ENCODE data around the gene SLC25A33.
A peak's percentile ranks its signal among the peaks of the same experiment; 100 is the strongest.

SLC25A33 gene

DNA sequence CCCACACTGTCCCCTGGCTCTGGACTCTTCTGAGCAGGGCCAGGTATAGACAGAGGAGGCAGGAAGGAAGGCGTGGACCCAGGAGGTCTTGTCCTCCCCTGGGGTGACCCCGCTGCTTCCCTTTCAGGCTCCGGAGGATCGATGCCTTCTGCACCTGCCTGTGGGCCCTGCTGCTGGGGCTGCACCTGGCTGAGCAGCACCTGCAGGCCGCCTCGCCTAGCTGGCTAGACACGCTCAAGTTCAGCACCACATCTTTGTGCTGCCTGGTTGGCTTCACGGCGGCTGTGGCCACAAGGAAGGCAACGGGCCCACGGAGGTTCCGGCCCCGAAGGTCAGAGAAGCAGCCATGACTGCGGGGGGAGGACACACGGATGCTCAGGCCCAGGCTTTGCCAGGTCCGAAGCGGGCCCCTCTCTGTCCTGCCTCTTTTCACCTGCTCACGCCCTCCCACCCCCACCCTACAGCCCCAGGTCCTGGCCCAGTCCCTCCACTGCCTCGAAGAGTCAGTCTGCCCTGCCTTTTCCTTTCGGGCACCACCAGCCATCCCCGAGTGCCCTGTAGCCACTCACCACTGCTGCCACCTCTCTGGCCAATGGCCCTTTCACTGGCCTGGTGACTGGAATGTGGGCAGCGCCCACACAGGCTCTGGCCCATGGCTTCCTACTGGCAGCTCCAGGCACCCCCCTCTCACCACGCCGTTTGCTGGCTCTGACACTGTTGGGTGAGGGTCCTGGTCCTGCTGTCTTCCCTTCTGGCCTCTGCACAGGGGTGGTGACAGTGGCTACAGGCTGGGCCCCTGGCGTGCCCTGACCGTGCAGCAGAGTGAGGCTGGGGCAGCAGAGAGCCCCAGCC is 62.9 kb downstream of the SLC25A33 start:
- DNase-seq (ENCODE audit: low read depth) = no peak

DNA sequence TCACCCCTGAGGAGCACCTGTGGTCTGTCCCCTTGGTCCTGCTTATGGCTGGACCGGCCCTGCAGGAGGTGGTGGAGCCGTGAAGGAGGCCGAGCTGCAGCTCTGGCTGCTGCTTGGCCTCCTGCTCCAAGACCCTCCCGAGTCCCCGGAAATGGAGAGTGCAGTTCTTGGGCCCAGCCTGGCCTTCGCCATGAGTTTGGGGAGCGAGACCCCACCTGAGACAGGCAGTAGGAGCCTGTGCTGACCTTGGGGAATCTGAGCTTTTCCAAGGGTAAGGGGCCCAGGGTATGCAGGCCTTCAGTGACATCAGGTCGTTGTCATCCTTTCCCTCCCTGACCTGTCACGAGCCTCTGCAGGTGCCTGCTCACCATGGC is 63.5 kb downstream of the SLC25A33 start:
- DNase-seq (ENCODE audit: low read depth) = no peak

DNA sequence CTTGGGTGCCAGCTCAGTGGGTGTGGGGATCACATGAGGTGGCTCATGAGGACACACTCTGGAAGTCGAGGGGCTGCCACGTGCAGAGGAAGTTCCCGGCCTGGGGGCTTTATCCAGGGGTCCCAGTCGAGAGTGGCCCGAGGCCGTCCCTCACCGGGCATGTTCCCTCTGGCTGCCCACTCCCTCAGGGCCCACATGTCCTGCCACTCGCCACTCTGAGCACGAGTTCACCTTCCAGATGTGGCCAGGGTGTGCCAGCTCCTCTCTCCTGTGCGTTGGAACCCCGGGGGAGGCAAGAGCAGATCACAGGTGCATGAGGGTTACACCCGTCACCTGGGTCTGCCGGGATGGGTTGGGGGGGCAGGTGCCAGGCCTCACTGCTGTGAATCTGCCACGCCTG is 64.0 kb downstream of the SLC25A33 start:
- DNase-seq (ENCODE audit: low read depth) = no peak

DNA sequence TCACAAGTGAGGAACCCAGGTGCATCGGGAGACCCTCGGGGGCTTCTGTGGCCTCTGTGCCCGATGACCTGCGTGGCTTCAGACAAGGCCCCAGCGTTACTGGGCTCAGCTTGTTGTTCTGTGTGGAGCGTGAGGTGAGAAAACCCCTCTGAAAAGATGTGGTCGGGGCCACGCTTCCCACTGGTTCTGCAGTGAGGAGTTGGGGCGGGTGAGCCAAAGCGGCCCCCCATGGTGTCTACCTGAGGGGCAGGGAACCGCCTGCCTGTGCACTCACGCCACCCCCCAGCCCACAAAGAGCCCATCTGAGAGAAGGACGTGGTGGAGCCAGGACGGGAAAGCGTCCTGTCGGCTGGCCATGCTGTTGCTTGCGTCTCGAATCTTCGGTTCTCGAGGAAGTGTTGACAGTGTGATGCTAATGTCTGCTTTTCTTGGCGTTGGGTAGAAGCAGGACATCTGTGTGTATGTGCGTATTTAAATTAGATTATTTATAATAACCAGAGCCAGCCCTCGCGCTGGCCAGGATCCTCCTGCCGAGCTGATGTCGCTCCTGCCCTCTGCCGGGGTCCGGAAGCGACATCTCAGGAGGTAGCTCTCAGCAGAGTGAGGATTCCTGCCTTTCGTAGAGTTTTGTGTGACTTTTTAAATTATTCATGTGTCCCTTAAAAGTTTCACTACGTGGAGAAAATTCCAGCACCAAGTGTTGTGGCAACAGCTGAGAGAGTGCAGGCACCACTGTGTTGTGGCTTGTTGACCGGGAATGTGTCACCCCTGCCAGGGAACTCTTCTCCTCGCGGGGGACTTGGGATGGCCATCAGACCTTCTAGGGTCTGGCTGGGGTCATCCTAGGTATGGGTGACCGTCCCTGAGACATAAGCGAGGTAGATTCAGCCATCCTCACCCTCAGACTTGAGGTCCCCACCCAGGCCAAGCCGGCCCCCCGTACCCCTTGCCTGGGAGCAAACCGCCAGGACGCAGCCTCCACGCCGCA is 64.8 kb downstream of the SLC25A33 start:
- DNase-seq (ENCODE audit: low read depth) = no peak

DNA sequence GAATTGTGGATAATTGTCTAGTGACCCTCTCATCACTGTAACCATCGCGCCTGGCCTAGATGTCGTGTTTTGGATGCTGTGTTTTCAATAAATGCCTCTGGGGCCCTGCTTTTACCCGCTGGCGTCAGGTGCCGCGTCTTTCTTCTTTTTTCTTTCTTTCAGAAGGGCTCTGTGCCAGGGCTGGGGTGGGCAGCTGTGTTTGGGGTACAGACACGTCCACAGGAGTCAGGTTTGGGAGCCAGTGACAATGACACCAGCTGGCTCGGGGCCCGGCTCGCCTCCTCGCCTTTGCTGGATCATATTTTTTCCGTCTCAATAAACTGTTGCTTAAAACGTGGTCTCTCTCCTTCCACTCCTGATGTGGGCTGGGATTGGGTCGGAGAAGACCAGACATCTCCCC is 65.6 kb downstream of the SLC25A33 start:
- no peak for DNase-seq (ENCODE audit: low read depth)

DNA sequence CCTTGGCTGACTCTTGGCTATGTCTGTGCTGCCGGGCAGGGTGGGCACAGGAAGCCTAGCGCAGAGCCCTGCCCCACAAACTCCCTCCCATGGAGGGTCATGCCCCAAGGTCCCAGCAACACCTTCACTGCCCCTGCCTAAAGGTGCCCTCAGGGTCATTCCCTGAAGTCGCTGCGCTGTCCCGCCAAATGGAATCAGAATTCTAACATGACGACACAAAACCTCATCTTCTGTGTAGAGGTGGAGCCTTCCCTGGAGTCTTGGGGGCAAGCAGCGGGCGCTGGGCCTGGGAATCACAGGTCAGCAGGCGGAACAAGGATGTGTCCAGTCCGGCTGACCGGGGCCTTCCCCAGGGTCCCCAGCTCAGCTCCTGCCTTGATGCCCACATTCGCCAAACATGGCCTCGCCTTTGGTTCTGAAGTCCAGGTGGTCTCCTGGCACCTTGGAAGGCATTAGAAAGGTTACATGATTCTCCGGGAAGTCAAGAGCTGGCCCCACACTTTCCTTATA is 66.7 kb downstream of the SLC25A33 start:
- DNase-seq (ENCODE audit: low read depth) = no peak

DNA sequence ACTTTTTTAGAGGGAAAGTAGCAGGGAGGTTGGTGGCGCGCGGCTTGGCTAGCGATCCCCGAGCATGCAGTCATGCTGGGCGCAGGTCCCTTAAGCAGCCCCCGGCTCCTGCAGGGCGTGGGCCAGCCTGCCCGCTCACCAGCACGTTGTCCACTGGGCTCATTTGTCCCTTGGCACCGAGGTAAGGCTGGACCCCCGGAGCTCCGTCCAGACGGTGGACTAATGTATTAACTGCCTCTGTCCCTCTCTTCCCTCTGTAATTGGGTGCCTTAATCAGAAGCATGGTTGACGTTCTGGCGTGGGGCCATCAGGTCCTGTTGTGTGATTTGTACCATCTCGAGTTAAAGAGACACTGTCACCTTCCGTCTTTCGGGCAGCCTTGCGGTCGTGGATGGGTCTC is 67.2 kb downstream of the SLC25A33 start:
- no peak for DNase-seq (ENCODE audit: low read depth)

DNA sequence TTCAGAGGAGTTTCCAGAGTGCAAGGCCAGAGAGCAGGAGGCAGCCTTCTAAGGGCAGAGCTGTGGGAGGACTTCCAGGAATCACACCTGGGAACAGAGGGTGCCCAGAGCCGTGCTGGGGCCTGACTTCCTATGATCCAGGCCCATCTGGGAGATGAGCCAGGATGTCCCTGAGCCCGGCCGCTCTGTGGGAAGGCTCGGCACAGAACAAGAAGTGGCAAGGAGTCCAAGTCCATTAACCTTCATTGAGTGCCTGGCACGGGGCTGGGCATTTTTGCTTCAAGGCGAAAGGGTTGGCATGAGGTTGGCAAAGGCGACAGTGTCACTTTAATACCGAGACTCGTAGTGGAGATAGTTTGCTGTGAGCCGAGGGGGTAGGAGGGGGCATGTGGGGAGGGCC is 67.7 kb downstream of the SLC25A33 start:
- no peak for DNase-seq (ENCODE audit: low read depth)

DNA sequence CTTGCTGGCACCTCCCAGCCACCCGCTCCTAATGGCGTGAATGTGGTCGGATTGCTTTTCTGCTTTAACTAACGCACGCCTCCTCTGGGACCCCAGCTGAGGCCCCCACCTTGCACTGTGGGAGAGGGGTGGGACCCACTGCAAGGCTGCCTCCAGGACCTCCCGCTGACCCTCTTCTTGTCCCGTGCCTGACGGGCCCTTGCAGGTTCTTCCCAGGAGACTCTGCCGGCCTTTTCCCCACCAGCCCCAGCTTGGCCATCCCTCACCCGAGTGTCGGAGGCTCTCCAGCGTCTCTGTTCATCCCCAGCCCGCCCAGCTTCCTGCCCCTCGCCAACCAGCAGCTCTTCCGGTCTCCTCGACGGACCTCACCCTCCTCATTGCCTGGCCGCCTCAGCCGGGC is 68.1 kb downstream of the SLC25A33 start:
- DNase-seq (ENCODE audit: low read depth) = no peak

DNA sequence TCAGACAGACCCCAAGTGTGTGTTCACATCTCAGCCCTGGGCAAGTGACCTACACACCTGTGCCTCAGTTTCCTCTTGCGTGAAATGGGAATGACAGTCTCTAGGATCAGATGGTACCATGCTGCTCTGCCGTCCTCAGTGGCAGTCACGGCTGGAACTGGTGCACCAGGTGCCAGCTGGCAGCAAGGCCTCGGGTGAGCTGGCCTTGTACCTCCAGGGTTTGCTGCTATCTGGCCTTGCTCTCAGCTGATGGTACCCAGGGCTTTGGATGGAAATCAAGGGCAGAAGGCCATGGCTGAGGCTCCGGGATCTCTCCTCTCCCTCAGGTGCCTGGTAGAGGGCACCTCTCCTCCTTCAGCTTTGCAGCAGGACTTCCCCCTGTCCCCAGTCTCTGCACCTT is 70.7 kb downstream of the SLC25A33 start:
- DNase-seq (ENCODE audit: low read depth) = no peak

DNA sequence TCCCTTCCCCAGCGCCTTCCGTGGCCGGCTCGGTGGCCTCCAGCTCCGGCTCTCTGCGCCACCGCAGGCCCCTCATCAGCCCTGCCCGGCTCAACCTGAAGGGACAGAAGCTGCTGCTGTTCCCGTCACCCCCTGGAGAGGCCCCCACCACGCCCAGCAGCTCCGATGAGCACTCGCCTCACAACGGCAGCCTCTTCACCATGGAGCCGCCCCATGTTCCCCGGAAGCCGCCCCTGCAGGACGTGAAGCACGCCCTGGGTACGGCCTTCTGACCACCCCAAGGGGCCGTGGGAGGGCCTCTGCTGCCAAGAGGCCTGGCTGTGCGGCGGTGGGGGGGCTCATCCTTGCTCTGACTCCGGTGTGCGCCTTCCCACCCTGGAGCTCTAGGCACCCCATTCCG is 71.3 kb downstream of the SLC25A33 start:
- DNase-seq (ENCODE audit: low read depth) = no peak

DNA sequence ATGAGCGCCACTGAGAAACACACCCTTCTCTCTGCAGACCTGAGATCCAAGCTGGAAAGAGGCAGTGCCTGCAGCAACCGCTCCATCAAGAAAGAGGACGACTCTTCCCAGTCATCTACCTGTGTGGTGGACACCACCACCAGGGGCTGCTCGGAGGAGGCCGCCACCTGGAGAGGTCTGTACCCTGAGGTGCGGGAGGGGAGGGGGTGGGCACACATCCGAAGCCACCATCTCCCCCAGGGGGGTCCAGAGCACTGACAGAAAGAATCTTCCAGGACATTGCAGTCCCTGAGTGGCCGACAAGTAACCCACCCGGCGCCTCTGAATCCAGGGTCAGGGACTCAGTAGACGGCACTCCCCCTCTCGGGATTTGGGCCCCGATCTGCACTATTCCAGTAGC is 72.5 kb downstream of the SLC25A33 start:
- DNase-seq (ENCODE audit: low read depth) = no peak

DNA sequence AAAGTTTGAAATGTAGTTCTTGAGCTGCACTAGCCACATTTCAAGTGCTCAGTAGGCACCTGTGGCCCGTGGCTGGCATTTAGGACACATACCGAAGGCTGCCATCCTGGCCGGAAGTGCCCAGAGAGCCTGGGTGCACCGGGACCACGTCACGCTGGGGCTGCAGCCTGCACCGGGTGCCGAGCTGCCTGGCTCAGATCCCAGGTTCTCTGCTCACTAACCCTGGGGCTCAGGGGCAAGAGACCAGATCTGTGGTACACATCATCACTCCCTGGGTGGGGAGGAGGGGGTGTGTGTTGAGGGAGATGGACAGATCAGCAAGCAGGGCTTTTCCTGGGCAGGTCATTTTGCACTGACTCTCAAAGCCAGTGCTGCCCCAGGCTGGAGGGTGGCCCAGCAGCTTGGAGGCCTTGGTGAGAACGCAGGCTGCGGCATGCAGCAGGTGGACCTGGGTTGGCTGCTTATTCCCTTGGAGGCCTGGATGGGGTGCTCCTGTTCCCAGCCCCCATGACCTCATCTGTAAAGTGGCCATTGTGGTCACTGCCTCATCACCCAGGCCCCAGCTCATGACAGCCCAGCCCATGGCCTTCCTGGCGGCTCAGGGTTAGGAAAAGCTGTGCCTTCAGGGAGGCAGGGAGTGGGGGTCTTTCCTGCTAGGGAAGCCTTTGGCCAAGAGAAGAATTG is 73.0 kb downstream of the SLC25A33 start:
- no peak for DNase-seq (ENCODE audit: low read depth)

DNA sequence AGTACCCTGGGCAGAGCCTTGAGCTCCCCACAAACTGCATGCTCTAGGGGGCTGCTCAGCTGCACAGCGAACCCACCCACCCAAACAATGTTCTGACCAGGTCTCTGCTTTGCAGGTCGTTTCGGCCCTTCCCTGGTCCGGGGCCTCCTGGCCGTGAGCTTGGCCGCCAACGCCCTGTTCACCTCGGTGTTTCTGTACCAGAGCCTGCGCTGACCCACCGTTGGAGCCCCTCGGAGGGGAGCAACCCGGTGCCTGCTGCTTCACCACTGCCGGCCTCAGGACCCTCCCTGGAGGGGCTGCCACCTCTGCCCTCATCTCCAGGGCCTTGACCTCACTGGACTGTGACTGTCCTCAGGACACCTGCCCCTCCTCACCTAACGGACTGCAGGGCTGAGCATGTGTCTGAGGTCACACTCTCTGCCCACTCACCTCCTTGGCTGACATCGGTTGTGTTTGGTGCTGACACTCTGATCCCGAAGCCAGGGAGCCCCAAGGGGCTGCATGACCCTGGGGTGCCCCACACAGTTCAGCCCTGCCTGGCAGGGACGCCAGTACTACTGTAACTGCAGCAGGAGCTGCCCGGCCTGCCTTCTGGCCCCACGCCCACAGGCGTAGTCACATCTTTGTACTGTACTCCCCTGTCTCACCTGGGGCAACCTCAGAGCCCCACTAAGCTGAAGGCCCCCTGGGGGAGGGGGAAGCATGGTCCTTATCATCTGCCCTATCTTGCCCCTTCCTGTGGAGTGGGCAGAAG is 73.8 kb downstream of the SLC25A33 start:
- no peak for DNase-seq (ENCODE audit: low read depth)

DNA sequence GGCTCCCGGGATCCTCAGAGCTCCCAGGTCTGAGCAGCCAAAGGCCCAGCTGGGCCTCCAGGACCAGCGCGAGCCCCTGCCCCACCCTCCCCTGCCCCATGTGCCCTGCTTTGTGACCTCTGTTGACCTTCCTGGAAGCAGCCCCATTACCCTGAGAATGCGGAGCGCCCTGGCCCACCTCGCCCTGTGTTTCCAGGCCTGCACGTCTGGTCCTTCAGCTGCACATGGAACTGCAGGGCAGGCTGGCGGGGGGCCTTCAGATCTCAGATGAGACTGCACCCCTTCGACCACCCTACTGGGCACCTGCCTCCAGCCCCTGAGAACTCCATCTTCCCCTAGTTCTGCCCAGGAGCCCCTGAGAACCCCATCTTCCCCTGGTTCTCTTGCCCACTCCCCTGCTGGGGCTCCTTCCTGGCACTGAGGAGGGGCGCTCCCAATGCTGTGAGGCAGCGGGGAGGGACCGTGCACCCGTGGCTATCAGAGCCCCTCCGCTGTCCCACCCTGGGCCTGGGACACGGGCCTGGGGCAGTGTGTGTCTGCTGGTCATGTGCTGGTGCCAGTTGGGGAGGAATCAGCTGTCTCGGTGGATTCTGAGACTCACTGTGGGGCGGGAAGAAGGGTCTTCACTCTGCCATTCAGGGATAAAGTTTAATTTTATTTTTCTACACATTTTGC is 74.5 kb downstream of the SLC25A33 start:
- no peak for DNase-seq (ENCODE audit: low read depth)

DNA sequence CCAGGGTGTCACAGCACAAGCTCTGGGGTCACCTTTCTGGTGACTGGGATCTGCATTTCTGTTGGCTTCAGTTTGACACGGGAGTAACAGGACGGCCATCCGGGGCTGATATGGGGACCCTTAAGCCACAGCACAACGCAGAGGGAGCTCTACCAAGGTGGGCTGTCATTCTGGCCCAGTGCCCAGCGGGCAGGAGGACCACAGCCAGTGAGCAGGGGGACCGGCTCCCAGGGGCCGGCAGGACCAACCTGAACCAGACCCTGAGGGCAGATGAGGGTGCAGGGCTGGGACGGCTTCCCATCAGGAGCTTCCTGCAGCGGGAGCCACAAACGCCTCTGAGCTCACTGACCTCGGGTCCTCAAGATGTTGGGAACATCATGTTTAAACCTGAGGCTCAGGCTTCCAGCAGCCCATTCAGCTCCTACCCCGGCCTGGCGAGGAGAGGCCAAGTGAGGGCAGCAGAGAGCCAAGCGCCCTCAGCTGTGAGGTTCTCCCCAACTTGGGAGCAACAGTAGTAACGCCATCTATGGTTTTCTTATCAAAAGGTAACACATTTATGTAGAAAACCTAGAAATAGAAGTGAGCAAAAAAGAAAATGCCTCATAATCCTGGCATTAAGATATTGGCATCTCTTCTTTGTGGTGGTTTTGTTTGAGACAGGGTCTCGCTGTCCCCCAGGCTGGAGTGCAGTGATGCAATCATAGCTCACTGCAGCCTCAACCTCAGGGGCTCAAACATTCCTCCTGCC is 76.2 kb downstream of the SLC25A33 start:
- DNase-seq (ENCODE audit: low read depth) = peak; percentile 33

DNA sequence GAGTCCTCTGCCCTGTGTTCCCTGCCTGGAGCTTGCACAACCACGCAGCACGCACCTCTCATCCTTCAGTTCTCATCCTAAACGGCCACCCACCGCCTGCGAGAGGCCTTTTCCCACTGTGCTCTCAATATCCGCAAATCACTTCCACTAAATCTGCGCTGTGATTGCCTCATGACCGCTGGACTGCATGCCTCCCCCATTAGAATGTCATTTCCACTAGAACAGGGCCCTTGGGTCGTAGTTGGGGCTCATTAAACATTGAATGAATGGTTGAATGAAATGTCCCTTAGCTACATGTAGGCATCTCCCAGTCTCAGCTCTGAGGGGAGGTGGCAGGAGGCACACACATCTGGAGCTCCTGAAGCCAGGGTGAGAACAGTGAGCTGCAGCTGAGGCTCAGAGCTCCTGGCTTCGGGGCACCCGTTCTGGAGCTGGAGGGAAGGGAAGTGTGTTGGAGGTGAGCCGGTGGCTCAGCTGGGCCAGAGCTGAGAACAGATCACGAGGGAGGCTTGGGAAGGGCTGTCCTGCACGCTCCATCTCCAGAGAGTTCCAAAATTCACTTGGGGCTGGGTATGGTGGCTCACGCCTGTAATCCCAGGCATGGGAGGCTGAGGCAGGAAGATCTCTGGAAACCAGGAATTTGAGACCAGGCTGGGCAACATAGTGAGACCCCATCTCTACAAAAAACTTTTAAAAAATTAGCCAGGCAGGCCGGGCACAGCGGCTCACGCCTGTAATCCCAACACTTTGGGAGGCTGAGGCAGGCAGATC is 79.8 kb downstream of the SLC25A33 start:
- no peak for DNase-seq (ENCODE audit: low read depth)

DNA sequence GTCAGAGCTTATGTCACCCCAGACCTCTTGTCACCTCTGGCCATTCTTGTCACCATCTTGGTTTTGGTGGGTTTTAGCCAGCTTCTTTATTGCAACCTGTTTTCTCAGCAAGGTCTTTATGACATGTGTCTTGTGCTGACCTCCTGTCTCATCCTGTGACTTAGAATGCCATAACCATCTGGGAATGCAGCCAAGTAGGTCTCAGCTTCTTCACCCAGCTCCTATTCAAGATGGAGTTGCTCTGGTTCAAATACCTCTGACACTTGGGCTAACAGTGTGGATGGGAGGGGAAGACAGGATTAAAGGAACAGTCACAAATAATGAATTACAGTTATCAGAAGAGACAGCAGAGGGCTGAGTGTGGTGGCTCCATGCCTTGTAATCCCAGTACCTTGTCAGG is 81.8 kb downstream of the SLC25A33 start:
- no peak for DNase-seq (ENCODE audit: low read depth)

DNA sequence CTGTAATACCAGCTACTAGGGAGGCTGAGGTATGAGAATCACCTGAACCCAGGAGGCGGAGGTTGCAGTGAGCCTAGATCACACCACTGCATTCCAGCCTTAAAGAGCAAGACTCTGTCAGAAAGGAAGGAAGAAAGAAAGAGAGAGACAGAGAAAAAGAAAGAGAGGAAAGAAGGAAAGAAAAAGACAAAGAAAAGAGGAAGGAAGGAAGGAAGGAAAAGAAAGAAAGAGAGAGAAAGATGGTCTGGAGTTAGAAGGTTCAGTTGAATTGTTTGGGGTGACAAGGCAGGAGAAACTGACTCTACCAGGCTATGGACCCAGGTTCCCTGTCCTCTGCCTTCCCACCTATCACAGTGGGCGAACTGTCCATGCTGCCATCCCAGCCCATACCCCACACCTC is 84.8 kb downstream of the SLC25A33 start:
- no peak for DNase-seq (ENCODE audit: low read depth)

Measured in activated gamma-delta T cell treated with anti-CD3 and anti-CD28 coated beads, Interleukin-2, amount 50 U/mL, for 16 hours (primary cell).